Ramos (cell line): ENCODE measurements around the gene NMT2.

Experiments used
- in situ Hi-C: fragments of 300-500 bp; cut with MboI; formaldehyde crosslinking; loops from one replicate; pipeline ENCODE4 v1.14.3; 2022; ENCODE audit warnings: low sequenced_read_pairs; ENCODE audit not compliant: unreplicated experiment

The NMT2 gene

GRCh38 chr10:15147594-15148392 is 20.7 kb downstream of the NMT2 start:
- in situ Hi-C loops: no loop called here

GRCh38 chr10:15146366-15146765 is 22.1 kb downstream of the NMT2 start:
- in situ Hi-C loops: no loop called here

GRCh38 chr10:15144788-15145187 is 23.7 kb downstream of the NMT2 start:
- in situ Hi-C loops: no loop called here

GRCh38 chr10:15141136-15142054 is 27.1 kb downstream of the NMT2 start:
- in situ Hi-C loops: no loop called here

- in situ Hi-C loops: no loop called here
These were observed 27.8 kb downstream of the NMT2 start for GRCh38 chr10:15140698-15141097.

- in situ Hi-C loops: no loop called here
These were observed 30.9 kb downstream of the NMT2 start for GRCh38 chr10:15137636-15138035.

- in situ Hi-C loops: no loop called here
These were observed 31.5 kb downstream of the NMT2 start for GRCh38 chr10:15137036-15137359.

GRCh38 chr10:15136129-15137035 is 32.1 kb downstream of the NMT2 start:
- in situ Hi-C loops: no loop called here

GRCh38 chr10:15131330-15131729 is 37.2 kb downstream of the NMT2 start:
- in situ Hi-C loops: no loop called here

- in situ Hi-C loops: no loop called here
These were observed 43.6 kb downstream of the NMT2 start for GRCh38 chr10:15124908-15125307.

GRCh38 chr10:15124190-15124589 is 44.3 kb downstream of the NMT2 start:
- in situ Hi-C loops: no loop called here

- in situ Hi-C loops: no loop called here
These were observed 44.7 kb downstream of the NMT2 start for GRCh38 chr10:15123749-15124184.

GRCh38 chr10:15122477-15123030 is 45.9 kb downstream of the NMT2 start:
- in situ Hi-C loops: no loop called here

GRCh38 chr10:15121707-15122106 is 46.8 kb downstream of the NMT2 start:
- in situ Hi-C loops: no loop called here

- in situ Hi-C loops: no loop called here
These were observed 48.0 kb downstream of the NMT2 start for GRCh38 chr10:15120523-15120922.

GRCh38 chr10:15118615-15119014 is 49.9 kb downstream of the NMT2 start:
- in situ Hi-C loops: no loop called here

- in situ Hi-C loops: no loop called here
These were observed 52.3 kb downstream of the NMT2 start for GRCh38 chr10:15116225-15116624.

GRCh38 chr10:15113766-15114165 is 54.7 kb downstream of the NMT2 start:
- in situ Hi-C loops: no loop called here

GRCh38 chr10:15112657-15113056 is 55.8 kb downstream of the NMT2 start:
- in situ Hi-C loops: no loop called here

- in situ Hi-C loops: no loop called here
These were observed 62.0 kb downstream of the NMT2 start for GRCh38 chr10:15106352-15107013.
